Neutrophil (primary cell): ENCODE data around the gene INSC.

Experiments used
- H3K27ac ChIP-seq: fragments of 200-600 bp; sonication (generic); 2 replicates; pipeline ENCODE4 v1.5.1; 2016; ENCODE audit warnings: mild to moderate bottlenecking, moderate library complexity
- H3K27me3 ChIP-seq: fragments of 200-600 bp; sonication (generic); 2 replicates; pipeline ENCODE4 v1.6.0; 2016; ENCODE audit warnings: mild to moderate bottlenecking
- H3K36me3 ChIP-seq: fragments of 200-600 bp; sonication (generic); 2 replicates; pipeline ENCODE4 v1.5.1; 2017
- H3K4me1 ChIP-seq, 2 experiments: fragments of 200-600 bp in 1 of 2; sonication (generic) in 1 of 2; 1 replicate in 1 of 2; 2 replicates in 1 of 2; pipeline versions ENCODE4 v1.5.1 to v1.6.1; 2013 to 2016; ENCODE audit warnings: low read depth in 1 of 2, low read length in 1 of 2, mild to moderate bottlenecking in 1 of 2, moderate library complexity in 1 of 2; ENCODE audit not compliant: control insufficient read depth in 1 of 2, insufficient read depth in 1 of 2
- H3K4me3 ChIP-seq, 2 experiments: fragments of 200-600 bp in 1 of 2; sonication (generic) in 1 of 2; 1 replicate in 1 of 2; 2 replicates in 1 of 2; pipeline ENCODE4 v1.5.1; 2013 to 2016; ENCODE audit warnings: low read depth in 1 of 2, low read length in 1 of 2, mild to moderate bottlenecking in 1 of 2, moderate library complexity in 1 of 2
- H3K9me3 ChIP-seq: fragments of 200-600 bp; sonication (generic); 2 replicates; pipeline ENCODE4 v1.5.1; 2016
- CTCF ChIP-seq: fragments of 200-600 bp; sonication (generic); IDR thresholded peaks from 2 replicates; pipeline ENCODE4 v1.5.1; 2016; ENCODE audit warnings: antibody characterized with exemption

The INSC gene

GRCh38 chr11:15185021-15185420, 70.3 kb downstream of the INSC start:
- Histone ChIP-seq H3K9me3 (no peaks in the 10 kb centered on the region), H3K4me1 (peaks cover 0 to 9% of the 10 kb centered on the region in 2 experiments), H3K27me3 (no peaks in the 10 kb centered on the region), H3K4me3 (no peak overlapping the region), H3K36me3 (no peaks in the 10 kb centered on the region), H3K27ac (no peak overlapping the region)
- no peak for TF ChIP-seq CTCF

GRCh38 chr11:15186146-15186545, 71.4 kb downstream of the INSC start:
- Histone ChIP-seq H3K27ac (no peak overlapping the region), H3K4me3 (no peak overlapping the region), H3K9me3 (no peaks in the 10 kb centered on the region), H3K4me1 (no peaks in the 10 kb centered on the region), H3K36me3 (no peaks in the 10 kb centered on the region), H3K27me3 (no peaks in the 10 kb centered on the region)
- TF ChIP-seq CTCF: no peak

GRCh38 chr11:15189189-15189588, 74.5 kb downstream of the INSC start:
- TF ChIP-seq CTCF: no peak
- Histone ChIP-seq H3K4me1 (no peaks in the 10 kb centered on the region), H3K9me3 (no peaks in the 10 kb centered on the region), H3K36me3 (no peaks in the 10 kb centered on the region), H3K27ac (no peak overlapping the region), H3K4me3 (no peak overlapping the region), H3K27me3 (no peaks in the 10 kb centered on the region)

GRCh38 chr11:15189641-15190365, 75.1 kb downstream of the INSC start:
- Histone ChIP-seq H3K27ac (no peak overlapping the region), H3K27me3 (no peaks in the 10 kb centered on the region), H3K4me3 (no peak overlapping the region), H3K4me1 (no peaks in the 10 kb centered on the region), H3K9me3 (no peaks in the 10 kb centered on the region), H3K36me3 (no peaks in the 10 kb centered on the region)
- no peak for TF ChIP-seq CTCF

GRCh38 chr11:15190611-15191010, 75.9 kb downstream of the INSC start:
- no peaks in the 10 kb centered on the region for H3K9me3 ChIP-seq
- H3K27me3 ChIP-seq: no peaks in the 10 kb centered on the region
- H3K4me3 ChIP-seq: no peak overlapping the region
- TF ChIP-seq CTCF: no peak
- no peaks in the 10 kb centered on the region for H3K36me3 ChIP-seq
- no peaks in the 10 kb centered on the region for H3K4me1 ChIP-seq
- no peak overlapping the region for H3K27ac ChIP-seq
